ENCODE results near the gene EEIG1.

- TF ChIP-seq CTCF (IDR thresholded peaks at IDR 0.05; ENCODE audit: insufficient read depth, low read depth, low read length): no peak
- no peak for TF ChIP-seq EZH2 (IDR thresholded peaks at IDR 0.05; ENCODE audit: insufficient read depth, low read length)
Measured at GRCh38 chr9:127966416-127967150, 14.2 kb downstream of the EEIG1 start.

All from astrocyte (in vitro differentiated cells and primary cell).